ENCODE measurements around the gene COX6A2. TPM values are rescaled to one million over a fixed set of nuclear protein-coding genes. Genes with fewer than 3 reads are reported as not detected.

Gene COX6A2
- polyA plus RNA-seq (2012; ENCODE audit: missing spikeins): not detected

DNA sequence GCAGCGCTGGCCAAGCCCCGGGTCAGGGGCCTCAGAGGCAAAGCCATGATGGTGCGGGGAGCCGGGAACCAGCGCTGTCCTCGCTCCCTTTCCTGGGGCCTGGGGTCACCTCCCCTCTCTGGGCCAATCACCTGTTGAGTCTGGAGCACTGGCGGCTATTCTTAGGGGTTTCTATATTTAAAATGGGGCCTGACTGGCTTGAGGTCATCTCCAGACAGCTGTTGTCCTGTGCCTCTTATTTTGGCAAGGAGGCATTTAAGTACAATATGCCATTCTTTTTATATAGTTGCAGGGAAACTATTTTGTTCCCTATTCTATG lies at the start of gene COX6A2:
COX6A2 (minus strand) TSS at position 82 of the 319 bp plus-strand sequence; CDS start at position 47, 35 bp downstream.
- no peak for TF ChIP-seq POLR2A (IDR thresholded peaks at IDR 0.05; ENCODE audit: low read depth, low read length)
- no peak for TF ChIP-seq POLR2AphosphoS5 (IDR thresholded peaks at IDR 0.05; ENCODE audit: low read depth, low read length)
- TF ChIP-seq TAF1 (IDR thresholded peaks at IDR 0.05; ENCODE audit: borderline replicate concordance, low read depth, low read length): no peak
- DNase-seq (ENCODE audit: insufficient read length) (no peak), FAIRE-seq (no peak)

DNA sequence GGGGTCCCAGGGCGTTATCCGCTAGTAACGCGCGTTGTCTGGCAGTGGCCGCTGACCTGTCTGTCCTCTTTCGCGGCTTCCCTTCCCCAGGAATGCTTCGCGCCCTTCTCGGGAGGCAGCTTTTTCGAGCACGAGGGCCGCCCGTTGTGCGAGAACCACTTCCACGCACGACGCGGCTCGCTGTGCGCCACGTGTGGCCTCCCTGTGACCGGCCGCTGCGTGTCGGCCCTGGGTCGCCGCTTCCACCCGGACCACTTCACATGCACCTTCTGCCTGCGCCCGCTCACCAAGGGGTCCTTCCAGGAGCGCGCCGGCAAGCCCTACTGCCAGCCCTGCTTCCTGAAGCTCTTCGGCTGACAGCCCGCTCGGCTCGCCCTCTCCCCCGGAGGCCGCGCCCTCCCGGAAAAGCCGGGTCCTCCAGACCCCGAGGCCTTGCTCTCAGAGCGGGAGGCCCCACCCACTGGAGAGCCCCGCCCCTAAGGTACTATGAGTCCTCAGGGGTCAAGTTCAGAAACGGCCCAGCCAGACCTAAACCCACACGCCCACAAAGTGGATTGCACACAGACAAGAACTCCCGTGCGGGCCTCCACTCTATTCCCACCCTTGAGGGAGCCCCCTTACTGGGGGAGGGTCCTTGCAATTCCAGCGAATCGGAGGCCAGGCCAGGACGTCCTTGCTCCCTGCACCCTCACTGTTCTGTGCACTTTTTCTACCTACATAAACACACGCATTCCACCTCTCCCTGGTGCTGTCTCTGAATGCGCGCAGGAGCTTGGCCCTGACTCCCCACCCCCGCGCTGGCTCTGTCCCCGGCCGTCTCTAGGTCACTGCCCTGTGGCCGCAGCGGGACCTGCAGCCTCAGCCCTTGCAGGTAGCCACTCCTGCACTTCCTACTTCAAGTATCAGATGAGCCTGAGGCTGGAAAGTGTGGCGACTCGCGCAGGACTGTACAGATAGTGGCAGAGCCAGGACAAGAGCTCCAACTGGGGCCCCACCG lies 49.4 kb upstream of the COX6A2 start:
- TF ChIP-seq POLR2AphosphoS5 (IDR thresholded peaks at IDR 0.05; ENCODE audit: low read depth, low read length) (no peak), POLR2A (IDR thresholded peaks at IDR 0.05; ENCODE audit: low read depth, low read length) (no peak), TAF1 (IDR thresholded peaks at IDR 0.05; ENCODE audit: borderline replicate concordance, low read depth, low read length) (no peak)
- FAIRE-seq: no peak
- peak; percentile 62 for DNase-seq (ENCODE audit: insufficient read length)

DNA sequence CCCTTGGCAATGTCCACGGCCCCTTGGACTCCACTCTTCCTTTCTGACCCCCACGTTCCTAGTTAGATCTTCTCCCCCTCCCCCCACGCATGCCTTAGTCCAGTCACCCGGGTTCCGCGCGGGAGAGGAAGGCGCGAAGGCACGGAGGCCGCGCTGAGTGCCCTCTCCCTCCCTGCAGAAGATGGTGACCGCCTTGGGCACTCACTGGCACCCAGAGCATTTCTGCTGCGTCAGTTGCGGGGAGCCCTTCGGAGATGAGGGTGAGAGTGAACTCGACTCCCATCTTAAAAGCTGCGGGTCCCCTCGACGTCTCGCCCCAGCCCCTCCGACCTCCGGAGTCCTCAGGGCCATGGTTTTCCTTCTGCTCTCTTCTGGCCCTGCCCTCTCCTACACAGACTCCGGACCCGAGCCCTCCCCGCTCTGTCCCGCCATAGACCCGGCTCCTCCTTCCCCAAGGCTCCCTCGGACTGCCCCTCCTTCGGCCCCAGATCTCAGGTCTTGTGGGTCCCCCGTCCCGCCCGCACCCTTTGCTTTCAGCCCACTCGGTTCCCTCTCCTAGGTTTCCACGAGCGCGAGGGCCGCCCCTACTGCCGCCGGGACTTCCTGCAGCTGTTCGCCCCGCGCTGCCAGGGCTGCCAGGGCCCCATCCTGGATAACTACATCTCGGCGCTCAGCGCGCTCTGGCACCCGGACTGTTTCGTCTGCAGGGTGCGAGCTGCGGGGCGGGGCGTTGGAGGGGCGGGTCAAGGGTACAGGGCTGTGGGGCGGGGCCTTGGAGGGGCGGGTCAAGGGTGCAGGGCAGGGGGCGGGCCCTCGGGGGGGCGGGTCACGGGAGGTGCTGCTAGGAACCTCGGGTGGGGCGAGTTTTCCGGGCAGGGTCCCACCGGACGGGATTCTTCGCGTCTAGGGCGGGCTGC lies 48.4 kb upstream of the COX6A2 start:
- no peak for FAIRE-seq

DNA sequence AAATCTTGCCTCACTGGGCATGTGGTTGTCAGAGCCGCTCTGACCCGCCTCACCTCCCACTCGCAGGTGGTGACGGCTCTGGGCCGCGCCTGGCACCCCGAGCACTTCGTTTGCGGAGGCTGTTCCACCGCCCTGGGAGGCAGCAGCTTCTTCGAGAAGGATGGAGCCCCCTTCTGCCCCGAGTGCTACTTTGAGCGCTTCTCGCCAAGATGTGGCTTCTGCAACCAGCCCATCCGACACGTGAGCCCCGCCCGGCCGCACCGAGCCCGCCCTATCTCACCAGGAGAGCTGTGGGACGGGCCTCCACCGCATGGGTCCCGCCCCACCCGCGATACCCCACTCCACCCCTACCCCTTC lies 47.8 kb upstream of the COX6A2 start:
- no peak for FAIRE-seq
- TF ChIP-seq TAF1 (IDR thresholded peaks at IDR 0.05; ENCODE audit: borderline replicate concordance, low read depth, low read length) (no peak), POLR2AphosphoS5 (IDR thresholded peaks at IDR 0.05; ENCODE audit: low read depth, low read length) (no peak), POLR2A (IDR thresholded peaks at IDR 0.05; ENCODE audit: low read depth, low read length) (no peak)
- DNase-seq (ENCODE audit: insufficient read length): no peak

More for the DNA sequence above, 48.4 kb upstream of the COX6A2 start:
- TF ChIP-seq TAF1 (IDR thresholded peaks at IDR 0.05; ENCODE audit: borderline replicate concordance, low read depth, low read length): no peak
- no peak for TF ChIP-seq POLR2A (IDR thresholded peaks at IDR 0.05; ENCODE audit: low read depth, low read length)
- no peak for TF ChIP-seq POLR2AphosphoS5 (IDR thresholded peaks at IDR 0.05; ENCODE audit: low read depth, low read length)
- peak; percentile 89 for DNase-seq (ENCODE audit: insufficient read length)

DNA sequence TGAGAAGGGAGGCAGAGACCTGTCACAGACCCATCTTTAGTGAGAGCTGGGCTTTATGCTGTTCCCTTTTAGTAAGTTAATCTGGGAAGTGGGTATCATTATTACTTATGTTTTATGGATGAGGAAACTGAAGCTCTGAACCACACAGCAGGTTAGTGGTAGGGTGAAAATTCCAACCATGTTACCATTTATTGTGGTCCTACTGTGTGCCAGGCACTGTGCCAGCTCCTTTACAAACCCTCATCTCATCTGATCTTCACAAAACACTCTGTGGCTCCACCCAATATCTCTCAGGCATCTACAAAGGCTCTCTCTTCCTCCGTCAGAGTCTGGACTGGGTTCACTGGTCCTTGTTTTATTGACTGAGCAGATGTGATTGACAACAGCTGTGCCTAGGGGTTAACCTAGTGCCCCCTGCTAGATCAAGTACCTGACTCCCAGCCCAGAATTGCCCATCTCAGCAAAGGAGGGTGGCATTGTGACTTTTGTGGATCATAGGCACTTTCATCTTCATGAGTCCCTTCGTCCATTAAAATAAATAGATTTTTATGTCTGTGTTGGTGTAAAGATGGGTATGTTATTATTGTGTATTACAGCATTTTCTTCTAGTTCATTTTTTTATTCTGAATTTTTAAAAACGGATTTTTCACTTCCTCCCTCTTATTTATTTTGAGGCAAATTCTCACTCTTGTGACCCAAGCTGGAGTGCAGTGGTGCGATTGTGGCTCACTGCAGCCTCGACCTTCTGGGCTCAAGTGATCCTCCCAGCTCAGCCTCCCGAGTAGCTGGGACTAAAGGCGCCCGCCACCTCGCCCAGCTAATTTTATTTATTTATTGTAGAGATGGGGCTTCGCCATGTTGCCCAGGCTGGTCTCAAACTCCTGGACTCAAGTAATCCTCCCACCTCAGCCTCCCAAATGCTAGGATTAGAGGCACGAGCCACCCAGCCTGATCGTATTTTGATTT lies 46.9 kb upstream of the COX6A2 start:
- FAIRE-seq (no peak), DNase-seq (ENCODE audit: insufficient read length) (no peak)
- TF ChIP-seq POLR2A (IDR thresholded peaks at IDR 0.05; ENCODE audit: low read depth, low read length) (no peak), POLR2AphosphoS5 (IDR thresholded peaks at IDR 0.05; ENCODE audit: low read depth, low read length) (no peak), TAF1 (IDR thresholded peaks at IDR 0.05; ENCODE audit: borderline replicate concordance, low read depth, low read length) (no peak)

DNA sequence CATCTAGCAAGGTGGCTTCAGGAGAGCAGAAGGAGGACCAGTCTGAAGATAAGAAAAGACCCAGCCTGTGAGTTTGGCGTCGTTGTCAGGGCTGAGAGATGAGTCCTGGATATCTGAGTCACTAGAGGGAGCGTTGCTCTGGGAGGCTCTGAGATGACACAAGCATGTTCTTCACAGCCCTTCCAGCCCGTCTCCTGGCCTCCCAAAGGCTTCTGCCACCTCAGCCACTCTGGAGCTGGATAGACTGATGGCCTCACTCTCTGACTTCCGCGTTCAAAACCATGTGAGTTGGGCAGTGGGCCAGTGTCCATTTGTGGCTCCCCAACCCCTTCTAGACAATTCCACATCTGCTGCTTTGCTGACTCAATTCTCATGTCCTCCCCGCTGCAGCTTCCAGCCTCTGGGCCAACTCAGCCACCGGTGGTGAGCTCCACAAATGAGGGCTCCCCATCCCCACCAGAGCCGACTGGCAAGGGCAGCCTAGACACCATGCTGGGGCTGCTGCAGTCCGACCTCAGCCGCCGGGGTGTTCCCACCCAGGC lies 46.1 kb upstream of the COX6A2 start:
- no peak for DNase-seq (ENCODE audit: insufficient read length)
- no peak for FAIRE-seq
- no peak for TF ChIP-seq POLR2AphosphoS5 (IDR thresholded peaks at IDR 0.05; ENCODE audit: low read depth, low read length)
- no peak for TF ChIP-seq POLR2A (IDR thresholded peaks at IDR 0.05; ENCODE audit: low read depth, low read length)
- no peak for TF ChIP-seq TAF1 (IDR thresholded peaks at IDR 0.05; ENCODE audit: borderline replicate concordance, low read depth, low read length)

DNA sequence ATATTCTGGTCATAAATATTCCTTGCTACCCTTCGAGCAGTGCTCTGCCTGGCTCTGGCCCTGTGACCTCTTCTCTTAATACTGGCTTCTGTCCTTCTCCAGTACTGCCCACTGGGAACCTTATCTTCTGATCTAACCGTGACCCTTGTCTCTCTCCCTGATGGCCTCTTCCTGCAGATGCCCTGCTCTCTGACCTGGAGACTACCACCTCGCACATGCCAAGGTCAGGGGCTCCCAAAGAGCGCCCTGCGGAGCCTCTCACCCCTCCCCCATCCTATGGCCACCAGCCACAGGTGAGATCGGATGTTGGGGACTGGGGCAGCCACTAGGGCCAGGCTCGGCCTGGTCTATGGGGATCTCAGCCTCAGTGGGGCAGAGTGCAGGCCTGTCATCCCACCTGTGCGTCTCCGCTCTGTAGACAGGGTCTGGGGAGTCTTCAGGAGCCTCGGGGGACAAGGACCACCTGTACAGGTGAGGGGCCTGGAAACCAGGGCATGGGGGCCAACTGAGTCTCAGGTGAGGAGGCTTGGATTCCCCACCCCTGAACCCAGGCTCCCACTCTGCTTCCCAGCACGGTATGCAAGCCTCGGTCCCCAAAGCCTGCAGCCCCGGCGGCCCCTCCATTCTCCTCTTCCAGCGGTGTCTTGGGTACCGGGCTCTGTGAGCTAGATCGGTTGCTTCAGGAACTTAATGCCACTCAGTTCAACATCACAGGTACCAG lies 45.3 kb upstream of the COX6A2 start:
- FAIRE-seq (no peak), DNase-seq (ENCODE audit: insufficient read length) (no peak)
- TF ChIP-seq POLR2AphosphoS5 (IDR thresholded peaks at IDR 0.05; ENCODE audit: low read depth, low read length): no peak
- no peak for TF ChIP-seq TAF1 (IDR thresholded peaks at IDR 0.05; ENCODE audit: borderline replicate concordance, low read depth, low read length)
- no peak for TF ChIP-seq POLR2A (IDR thresholded peaks at IDR 0.05; ENCODE audit: low read depth, low read length)

DNA sequence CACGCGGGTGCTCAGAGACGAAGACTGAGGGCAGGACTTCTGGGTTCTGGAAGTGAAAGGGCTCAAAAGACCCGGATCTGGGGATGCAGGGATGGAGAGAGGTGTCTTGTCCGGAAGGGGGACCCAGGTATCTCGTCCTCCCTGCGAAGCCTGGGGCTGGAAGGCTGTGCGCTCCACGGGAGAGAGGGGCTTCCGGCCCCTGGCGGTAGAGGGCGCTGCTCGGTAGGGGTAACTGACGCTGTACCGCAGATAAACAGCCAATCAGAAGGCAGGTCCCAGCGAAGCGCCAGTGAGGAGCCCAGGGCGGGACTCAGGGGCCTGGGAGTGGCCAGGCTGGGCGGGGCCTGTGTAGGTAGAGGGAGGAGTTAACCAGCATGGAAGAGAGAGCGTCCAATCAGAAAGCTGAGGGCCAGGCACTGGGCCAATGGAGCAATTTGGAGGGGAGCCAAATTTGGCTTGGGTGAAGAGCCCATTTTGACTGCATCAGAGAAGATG lies 44.6 kb upstream of the COX6A2 start:
- DNase-seq (ENCODE audit: insufficient read length) (no peak), FAIRE-seq (no peak)
- TF ChIP-seq POLR2AphosphoS5 (IDR thresholded peaks at IDR 0.05; ENCODE audit: low read depth, low read length) (no peak), TAF1 (IDR thresholded peaks at IDR 0.05; ENCODE audit: borderline replicate concordance, low read depth, low read length) (no peak), POLR2A (IDR thresholded peaks at IDR 0.05; ENCODE audit: low read depth, low read length) (no peak)

DNA sequence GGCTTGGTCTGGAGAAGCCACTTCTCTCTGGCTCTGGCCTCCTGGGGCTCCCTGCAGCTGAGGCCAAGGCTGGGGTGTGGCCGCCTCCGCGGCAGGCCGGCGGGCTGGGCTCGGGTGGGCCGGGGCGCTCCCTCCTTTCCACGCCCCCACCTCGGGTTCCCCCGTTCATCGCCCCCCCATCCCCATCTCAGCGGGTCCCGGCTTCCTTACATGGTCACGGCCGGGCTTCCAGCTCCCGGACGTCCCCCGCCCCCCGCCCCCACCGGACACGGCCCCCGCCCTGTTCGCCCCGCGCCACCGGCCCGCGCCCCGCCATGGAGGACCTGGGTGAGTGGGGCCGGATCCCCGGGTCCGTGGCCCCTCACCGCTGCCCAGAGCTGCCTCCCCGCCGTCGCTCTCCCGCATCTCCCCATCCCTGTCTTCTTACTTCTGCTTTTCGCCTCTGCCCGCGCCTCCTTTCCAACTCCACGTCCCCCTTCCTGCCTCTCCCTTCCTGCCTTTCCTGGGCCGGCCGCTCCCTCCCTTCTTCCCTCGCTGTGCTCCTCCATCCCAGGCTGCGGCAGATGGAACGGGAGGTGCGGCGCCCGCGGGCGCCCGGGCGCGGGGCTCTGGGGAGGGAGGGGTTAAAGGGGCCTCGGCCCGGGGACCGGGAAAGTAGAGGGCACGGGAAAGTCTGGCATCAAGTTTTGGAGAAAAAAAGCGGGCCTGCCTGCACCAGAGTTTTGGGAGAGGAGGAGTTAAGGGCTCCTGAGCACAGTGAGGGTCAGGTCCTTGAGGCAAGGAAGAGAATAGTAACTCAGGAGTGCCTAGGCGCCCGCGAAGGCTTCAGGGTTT lies 43.9 kb upstream of the COX6A2 start, which contains the start of gene TGFB1I1:
TGFB1I1 (plus strand) TSS at position 278 of the 834 bp plus-strand sequence; CDS start at position 315, 37 bp downstream.
- FAIRE-seq (no peak), DNase-seq (ENCODE audit: insufficient read length) (no peak)
- TF ChIP-seq POLR2AphosphoS5 (IDR thresholded peaks at IDR 0.05; ENCODE audit: low read depth, low read length) (no peak), TAF1 (IDR thresholded peaks at IDR 0.05; ENCODE audit: borderline replicate concordance, low read depth, low read length) (no peak), POLR2A (IDR thresholded peaks at IDR 0.05; ENCODE audit: low read depth, low read length) (no peak)

Measured in GM12892 (cell line).